GM19463 (cell line): ENCODE measurements around the gene TRPM1.

Experiments used
- ATAC-seq: cut with Tn5 transposase; IDR thresholded peaks from one replicate; pipeline ENCODE4 v1.9.1; 2021; ENCODE audit warnings: mild to moderate bottlenecking, moderate library complexity; ENCODE audit not compliant: unreplicated experiment

Gene TRPM1

GRCh38 chr15:31101262-31102038 lies at the start of gene TRPM1:
Gene TRPM1, minus strand, starts transcription at chr15:31101725. Its CDS starts 20,370 bp downstream, at chr15:31081355.
- ATAC-seq, result no peak

GRCh38 chr15:31150732-31151231 lies 49.3 kb upstream of the TRPM1 start:
- ATAC-seq, result no peak

- no peak for ATAC-seq
Measured at GRCh38 chr15:31149987-31150386, 48.5 kb upstream of the TRPM1 start.

GRCh38 chr15:31149088-31149505 lies 47.6 kb upstream of the TRPM1 start:
- no peak for ATAC-seq

GRCh38 chr15:31148297-31149087 lies 47.0 kb upstream of the TRPM1 start:
- no peak for ATAC-seq

- no peak for ATAC-seq
Measured at GRCh38 chr15:31147944-31148296, 46.4 kb upstream of the TRPM1 start.

GRCh38 chr15:31147456-31147855 lies 45.9 kb upstream of the TRPM1 start:
- no peak for ATAC-seq

- ATAC-seq, result no peak
Measured at GRCh38 chr15:31145271-31145911, 43.9 kb upstream of the TRPM1 start.

GRCh38 chr15:31141792-31142191 lies 40.3 kb upstream of the TRPM1 start:
- ATAC-seq, result no peak

- no peak for ATAC-seq
Measured at GRCh38 chr15:31136607-31137328, 35.2 kb upstream of the TRPM1 start.

- ATAC-seq, result no peak
Measured at GRCh38 chr15:31136016-31136415, 34.5 kb upstream of the TRPM1 start.

- ATAC-seq, result no peak
Measured at GRCh38 chr15:31135523-31135922, 34.0 kb upstream of the TRPM1 start.

GRCh38 chr15:31133890-31134289 lies 32.4 kb upstream of the TRPM1 start:
- no peak for ATAC-seq

GRCh38 chr15:31131853-31132375 lies 30.4 kb upstream of the TRPM1 start:
- ATAC-seq, result no peak

- ATAC-seq, result no peak
Measured at GRCh38 chr15:31130576-31131237, 29.2 kb upstream of the TRPM1 start.

- ATAC-seq, result no peak
Measured at GRCh38 chr15:31129769-31130303, 28.3 kb upstream of the TRPM1 start.

- ATAC-seq, result no peak
Measured at GRCh38 chr15:31128919-31129768, 27.6 kb upstream of the TRPM1 start.

- no peak for ATAC-seq
Measured at GRCh38 chr15:31128477-31128876, 27.0 kb upstream of the TRPM1 start.
